WTC11 (cell line): ENCODE measurements around the gene PRR13.
"Not testable (repeated sequence)": the region's sequence is repeated elsewhere in the genome, so short reads cannot be mapped to it uniquely, and the experiment has no call there.

Experiments
- EMX1 ChIP-seq: fragments of 250-450 bp; sonication (Bioruptor Pico); IDR thresholded peaks from 2 replicates; pipeline ENCODE4 v1.8.0; 2021; ENCODE audit warnings: mild to moderate bottlenecking
- ESRRA ChIP-seq: sonication (generic); formaldehyde crosslinking; IDR thresholded peaks from 2 replicates; pipeline ENCODE4 v1.8.1; 2022; ENCODE audit warnings: mild to moderate bottlenecking, missing genetic modification reagents, borderline replicate concordance
- IRF2 ChIP-seq: sonication (generic); formaldehyde crosslinking; IDR thresholded peaks from 2 replicates; pipeline ENCODE4 v1.8.0; 2022; ENCODE audit warnings: low read depth, missing genetic modification reagents, borderline replicate concordance
- ZBTB21 ChIP-seq: sonication (generic); formaldehyde crosslinking; IDR thresholded peaks from 2 replicates; pipeline ENCODE4 v1.8.1; 2023; ENCODE audit warnings: mild to moderate bottlenecking, missing genetic modification reagents, borderline replicate concordance
- TF ChIP-seq, protein P1 (sequence below): fragments of 200-600 bp; IDR thresholded peaks from 2 replicates; pipeline ENCODE4 v1.8.0; 2022; ENCODE audit warnings: antibody characterized with exemption
- TF ChIP-seq, protein P2 (sequence below): sonication (generic); formaldehyde crosslinking; IDR thresholded peaks from 2 replicates; pipeline ENCODE4 v1.8.1; 2023; ENCODE audit warnings: mild to moderate bottlenecking, missing genetic modification reagents
- TF ChIP-seq, protein P3 (sequence below): sonication (generic); formaldehyde crosslinking; IDR thresholded peaks from 2 replicates; pipeline ENCODE4 v1.8.1; 2022; ENCODE audit warnings: missing genetic modification reagents, borderline replicate concordance
- TF ChIP-seq, protein P4 (sequence below): sonication (generic); formaldehyde crosslinking; IDR thresholded peaks from 2 replicates; pipeline ENCODE4 v1.8.0; 2022; ENCODE audit warnings: mild to moderate bottlenecking, missing genetic modification reagents

DNA sequence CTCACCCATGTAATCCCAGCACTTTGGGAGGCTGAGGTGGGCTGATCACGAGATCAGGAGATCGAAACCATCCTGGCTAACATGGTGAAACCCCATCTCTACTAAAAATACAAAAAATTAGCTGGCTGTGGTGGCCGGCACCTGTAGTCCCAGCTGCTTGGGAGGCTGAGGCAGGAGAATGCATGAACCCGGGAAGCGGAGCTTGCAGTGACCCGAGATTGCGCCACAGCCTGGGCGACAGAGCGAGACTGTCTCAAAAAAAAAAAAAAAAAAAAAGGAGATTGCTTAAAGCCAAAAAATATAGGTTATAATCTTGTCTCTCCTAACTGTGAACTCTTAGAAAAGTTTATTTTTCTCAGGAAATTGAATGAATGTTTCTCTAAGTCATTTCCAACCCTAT is 6.2 kb upstream of the PRR13 start:
- TF ChIP-seq, protein P1, sequence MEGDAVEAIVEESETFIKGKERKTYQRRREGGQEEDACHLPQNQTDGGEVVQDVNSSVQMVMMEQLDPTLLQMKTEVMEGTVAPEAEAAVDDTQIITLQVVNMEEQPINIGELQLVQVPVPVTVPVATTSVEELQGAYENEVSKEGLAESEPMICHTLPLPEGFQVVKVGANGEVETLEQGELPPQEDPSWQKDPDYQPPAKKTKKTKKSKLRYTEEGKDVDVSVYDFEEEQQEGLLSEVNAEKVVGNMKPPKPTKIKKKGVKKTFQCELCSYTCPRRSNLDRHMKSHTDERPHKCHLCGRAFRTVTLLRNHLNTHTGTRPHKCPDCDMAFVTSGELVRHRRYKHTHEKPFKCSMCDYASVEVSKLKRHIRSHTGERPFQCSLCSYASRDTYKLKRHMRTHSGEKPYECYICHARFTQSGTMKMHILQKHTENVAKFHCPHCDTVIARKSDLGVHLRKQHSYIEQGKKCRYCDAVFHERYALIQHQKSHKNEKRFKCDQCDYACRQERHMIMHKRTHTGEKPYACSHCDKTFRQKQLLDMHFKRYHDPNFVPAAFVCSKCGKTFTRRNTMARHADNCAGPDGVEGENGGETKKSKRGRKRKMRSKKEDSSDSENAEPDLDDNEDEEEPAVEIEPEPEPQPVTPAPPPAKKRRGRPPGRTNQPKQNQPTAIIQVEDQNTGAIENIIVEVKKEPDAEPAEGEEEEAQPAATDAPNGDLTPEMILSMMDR: not testable (repeated sequence)
- TF ChIP-seq ESRRA (CRISPR knock-in tag); EMX1 (CRISPR knock-in tag); ZBTB21 (CRISPR knock-in tag); IRF2: not testable (repeated sequence)
- TF ChIP-seq, protein P2, sequence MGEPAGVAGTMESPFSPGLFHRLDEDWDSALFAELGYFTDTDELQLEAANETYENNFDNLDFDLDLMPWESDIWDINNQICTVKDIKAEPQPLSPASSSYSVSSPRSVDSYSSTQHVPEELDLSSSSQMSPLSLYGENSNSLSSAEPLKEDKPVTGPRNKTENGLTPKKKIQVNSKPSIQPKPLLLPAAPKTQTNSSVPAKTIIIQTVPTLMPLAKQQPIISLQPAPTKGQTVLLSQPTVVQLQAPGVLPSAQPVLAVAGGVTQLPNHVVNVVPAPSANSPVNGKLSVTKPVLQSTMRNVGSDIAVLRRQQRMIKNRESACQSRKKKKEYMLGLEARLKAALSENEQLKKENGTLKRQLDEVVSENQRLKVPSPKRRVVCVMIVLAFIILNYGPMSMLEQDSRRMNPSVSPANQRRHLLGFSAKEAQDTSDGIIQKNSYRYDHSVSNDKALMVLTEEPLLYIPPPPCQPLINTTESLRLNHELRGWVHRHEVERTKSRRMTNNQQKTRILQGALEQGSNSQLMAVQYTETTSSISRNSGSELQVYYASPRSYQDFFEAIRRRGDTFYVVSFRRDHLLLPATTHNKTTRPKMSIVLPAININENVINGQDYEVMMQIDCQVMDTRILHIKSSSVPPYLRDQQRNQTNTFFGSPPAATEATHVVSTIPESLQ (CRISPR knock-in tag): not testable (repeated sequence)
- TF ChIP-seq, protein P3, sequence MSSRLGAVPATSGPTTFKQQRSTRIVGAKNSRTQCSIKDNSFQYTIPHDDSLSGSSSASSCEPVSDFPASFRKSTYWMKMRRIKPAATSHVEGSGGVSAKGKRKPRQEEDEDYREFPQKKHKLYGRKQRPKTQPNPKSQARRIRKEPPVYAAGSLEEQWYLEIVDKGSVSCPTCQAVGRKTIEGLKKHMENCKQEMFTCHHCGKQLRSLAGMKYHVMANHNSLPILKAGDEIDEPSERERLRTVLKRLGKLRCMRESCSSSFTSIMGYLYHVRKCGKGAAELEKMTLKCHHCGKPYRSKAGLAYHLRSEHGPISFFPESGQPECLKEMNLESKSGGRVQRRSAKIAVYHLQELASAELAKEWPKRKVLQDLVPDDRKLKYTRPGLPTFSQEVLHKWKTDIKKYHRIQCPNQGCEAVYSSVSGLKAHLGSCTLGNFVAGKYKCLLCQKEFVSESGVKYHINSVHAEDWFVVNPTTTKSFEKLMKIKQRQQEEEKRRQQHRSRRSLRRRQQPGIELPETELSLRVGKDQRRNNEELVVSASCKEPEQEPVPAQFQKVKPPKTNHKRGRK (CRISPR knock-in tag): not testable (repeated sequence)
- TF ChIP-seq, protein P4, sequence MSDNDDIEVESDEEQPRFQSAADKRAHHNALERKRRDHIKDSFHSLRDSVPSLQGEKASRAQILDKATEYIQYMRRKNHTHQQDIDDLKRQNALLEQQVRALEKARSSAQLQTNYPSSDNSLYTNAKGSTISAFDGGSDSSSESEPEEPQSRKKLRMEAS: not testable (repeated sequence)
